Measurements from ENCODE around the gene RILPL1. TPM values are rescaled to one million over a fixed set of nuclear protein-coding genes. Genes with fewer than 3 reads are reported as not detected.
A peak's percentile ranks its signal among the peaks of the same experiment; 100 is the strongest.
"Not testable (repeated sequence)": the region's sequence is repeated elsewhere in the genome, so short reads cannot be mapped to it uniquely, and the experiment has no call there.

Gene RILPL1
- total RNA-seq, 1 donor from 2014 or later: 94.3 TPM

DNA sequence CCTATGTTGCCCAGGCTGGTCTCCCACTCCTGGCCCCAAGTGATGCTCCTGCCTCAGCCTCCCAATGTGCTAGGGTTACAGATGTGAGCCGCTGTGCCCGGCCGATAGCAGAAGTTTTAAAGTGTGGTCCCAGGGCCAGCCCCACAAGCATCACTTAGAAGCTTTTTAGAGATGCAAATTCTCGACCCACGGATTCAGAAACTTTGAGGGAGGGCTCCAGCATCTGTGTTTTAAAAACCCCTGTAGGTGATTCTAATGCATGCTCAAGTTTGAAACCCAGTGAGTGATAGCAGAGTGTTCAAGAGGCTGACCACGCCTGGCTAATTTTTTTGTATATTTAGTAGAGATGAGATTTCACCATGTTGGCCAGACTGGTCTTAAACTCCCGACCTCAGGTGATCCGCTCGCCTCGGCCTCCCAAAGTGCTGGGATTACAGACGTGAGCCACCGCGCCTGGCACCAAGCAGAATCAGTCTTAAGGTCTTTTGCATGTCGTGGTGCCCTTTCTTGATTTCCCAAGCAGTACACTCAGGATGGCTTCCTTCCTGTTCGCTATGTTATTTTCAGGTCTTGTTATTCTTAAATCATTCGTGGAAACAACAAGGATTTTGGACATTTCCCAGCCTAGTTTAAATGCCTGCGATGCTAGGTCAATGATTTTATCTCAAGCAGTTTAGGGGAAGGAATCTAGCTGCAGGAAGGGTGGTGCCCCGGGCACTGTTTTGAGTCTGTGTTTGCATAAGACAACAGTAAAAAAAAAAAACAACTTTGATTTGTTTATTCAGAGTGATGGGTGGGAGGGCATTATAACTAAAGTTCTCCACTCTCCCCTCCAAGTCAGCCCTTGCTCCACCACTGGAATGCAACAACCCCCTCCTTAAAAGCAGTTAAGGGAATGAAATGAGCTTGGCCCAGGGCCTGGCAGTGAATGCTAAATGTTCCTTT is 87.9 kb downstream of the RILPL1 start:
- intact Hi-C loops (cut with DNase I): no loop called here
- peak; percentile 40 for ATAC-seq
- no peak for DNase-seq (ENCODE audit: missing footprints)

DNA sequence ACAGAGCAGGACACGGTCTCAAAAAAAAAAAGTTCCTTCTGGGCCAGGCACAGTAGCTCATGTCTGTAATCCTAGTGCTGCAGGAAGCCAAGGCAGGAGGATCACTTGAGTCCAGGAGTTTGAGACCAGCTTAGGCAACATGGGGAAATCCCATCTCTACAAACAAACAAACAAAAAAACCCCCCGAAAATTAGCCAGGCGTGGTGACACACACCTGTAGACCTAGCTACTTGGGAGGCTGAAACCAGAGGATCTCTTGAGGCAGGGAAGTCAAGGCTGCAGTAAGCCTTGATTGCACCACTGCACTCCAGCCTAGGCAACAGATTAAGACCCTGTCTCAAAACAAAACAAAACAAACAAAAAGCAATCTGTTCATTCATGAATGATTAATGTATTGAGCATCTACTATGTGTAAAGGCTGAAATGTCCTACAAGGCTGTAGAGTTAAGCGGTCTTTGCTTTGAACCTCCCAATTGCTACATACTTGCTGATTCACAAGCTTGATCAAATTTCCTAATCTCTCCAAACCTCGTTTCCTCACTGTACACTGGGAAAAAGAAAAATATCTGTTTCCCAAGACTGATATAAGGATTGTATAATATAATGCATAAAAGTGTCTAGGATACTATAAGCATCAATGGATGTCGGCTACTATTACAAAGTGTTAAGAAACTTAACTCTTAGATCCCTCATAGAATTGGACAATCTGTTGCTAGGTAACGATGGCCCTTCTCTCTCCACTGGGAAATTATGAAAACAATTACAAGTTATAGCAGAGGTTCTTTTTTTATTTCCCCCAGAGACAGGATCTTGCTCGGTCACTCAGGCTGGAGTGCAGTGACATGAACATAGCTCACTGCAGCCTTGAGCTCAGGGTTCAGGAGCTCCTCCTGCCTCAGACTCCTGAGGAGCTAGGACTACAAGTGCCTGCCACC is 89.2 kb downstream of the RILPL1 start:
- ATAC-seq: no peak
- no peak for DNase-seq (ENCODE audit: missing footprints)
- intact Hi-C loops (cut with DNase I): no loop called here

- intact Hi-C loops (cut with DNase I): no loop called here
- ATAC-seq: no peak
- no peak for DNase-seq (ENCODE audit: missing footprints)
Observed at GRCh38 chr12:123442774-123443173, 90.7 kb downstream of the RILPL1 start.

- DNase-seq (ENCODE audit: missing footprints) (no peak), ATAC-seq (no peak)
- intact Hi-C loops (cut with DNase I): no loop called here
Observed at GRCh38 chr12:123441523-123442164, 91.9 kb downstream of the RILPL1 start.

DNA sequence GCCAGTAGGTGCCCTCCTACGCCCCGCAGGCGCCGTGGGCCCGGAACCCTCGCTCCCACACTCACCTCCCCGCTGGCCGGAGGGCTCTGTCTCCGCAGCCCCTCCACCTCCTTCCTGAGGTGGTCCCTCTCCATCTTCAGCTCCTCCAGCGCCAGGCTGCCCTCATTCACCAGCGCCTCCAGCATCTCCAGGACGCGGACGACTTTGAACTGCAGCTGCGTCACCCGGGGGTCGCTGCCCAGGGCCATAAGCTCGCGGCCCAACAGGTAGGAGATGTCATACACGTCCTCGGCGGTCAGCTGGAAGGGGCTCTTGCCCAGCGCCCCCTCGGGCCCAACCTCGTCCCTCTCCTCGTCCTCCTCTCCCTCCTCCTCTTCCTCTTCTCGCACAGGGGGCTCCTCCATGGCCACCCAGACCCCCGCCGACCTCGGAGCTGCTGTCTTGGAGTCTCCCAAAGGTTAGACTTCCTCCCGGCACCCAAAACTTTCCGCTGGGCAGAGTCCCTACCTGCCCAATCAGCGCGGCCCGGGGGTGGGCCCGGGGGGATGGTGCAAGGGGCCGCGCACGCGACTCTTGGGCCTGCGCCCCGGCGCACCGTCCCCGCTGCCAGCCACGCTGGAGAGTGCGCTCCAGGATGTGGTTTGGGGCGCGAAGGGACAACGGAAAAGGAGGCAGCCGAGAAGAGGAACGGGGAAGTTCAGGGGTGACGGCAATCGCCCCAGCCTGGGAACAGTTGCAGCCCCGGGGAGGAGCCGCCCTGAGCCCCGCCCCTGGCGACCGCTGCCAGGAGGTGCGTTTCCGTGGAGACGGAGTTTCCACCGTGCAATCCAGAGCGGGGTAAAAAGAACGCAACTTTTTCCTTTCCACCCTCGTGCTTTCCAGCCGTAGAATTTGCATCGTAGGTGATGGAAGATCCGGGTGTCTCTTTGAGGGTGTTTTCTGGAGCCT is 97.2 kb downstream of the RILPL1 start, which contains the start of gene RILPL2:
Gene RILPL2 (minus strand): TSS at position 668 of the 948 bp plus-strand sequence. CDS start 264 bp downstream, at position 404.
- intact Hi-C loops (cut with DNase I): no loop called here
- peak; percentile 96 for DNase-seq (ENCODE audit: missing footprints)
- peak; percentile 97 for ATAC-seq

DNA sequence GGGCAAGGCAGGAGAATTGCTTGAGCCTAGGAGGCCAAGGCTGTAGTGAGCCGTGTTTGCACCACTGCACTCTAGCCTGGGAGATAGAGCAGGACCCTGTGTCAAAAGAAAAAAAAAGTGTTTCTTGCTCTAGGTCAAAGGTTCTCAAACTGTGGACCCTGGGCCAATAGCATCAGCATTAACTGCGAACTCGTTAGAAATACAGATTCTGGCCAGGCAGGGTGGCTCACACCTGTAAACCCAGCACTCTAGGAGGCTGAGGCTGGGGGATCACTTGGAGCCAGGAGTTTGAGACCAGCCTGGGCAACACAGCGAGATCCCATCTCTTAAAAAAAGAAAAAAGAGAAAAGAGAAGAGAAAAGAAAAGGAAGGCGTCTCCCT is 97.9 kb downstream of the RILPL1 start:
- intact Hi-C loops (cut with DNase I): no loop called here
- DNase-seq (ENCODE audit: missing footprints) (no peak), ATAC-seq (no peak)

GRCh38 chr12:123433615-123434014 is 99.9 kb downstream of the RILPL1 start:
- intact Hi-C loops (cut with DNase I): no loop called here
- no peak for ATAC-seq
- DNase-seq (ENCODE audit: missing footprints): no peak

DNA sequence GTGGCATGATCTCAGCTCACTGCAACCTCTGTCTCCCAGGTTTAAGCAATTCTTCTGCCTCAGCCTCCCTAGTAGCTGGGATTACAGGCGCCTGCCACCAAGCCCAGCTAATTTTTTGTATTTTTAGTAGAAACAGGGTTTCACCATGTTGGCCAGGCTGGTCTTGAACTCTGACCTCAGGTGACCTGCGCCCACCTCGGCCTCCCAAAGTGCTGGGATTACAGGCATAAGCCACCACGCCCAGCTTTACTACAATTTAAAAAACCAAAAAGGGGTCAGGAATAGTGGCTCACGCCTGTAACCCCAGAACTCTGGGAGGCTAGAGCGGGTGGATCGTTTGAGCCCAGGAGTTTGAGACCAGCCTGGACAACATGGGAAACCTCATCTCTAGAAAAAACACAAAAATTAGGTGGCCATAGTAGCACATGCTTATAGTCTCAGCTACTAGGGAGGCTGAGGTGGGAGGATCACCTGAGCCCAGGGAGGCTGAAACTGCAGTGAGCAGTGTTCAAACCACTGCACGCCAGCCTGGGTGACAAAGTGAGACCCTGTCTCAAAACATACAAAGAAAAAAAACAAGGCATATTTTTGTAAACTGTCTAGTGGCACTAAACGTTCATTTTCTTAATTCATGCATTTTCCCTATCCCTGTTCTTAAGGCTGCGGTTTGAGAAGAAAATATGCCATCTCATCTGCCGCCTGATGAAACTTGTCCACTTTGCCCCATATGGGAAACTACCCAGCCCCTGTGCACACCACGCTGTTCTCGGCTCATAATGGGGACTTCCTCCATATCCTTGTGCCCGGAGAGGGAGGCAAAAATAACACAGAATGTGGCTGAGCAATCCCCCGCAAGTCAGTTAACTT is 101.3 kb downstream of the RILPL1 start:
- DNase-seq (ENCODE audit: missing footprints); intact Hi-C loops (cut with DNase I); ATAC-seq: not testable (repeated sequence)

DNA sequence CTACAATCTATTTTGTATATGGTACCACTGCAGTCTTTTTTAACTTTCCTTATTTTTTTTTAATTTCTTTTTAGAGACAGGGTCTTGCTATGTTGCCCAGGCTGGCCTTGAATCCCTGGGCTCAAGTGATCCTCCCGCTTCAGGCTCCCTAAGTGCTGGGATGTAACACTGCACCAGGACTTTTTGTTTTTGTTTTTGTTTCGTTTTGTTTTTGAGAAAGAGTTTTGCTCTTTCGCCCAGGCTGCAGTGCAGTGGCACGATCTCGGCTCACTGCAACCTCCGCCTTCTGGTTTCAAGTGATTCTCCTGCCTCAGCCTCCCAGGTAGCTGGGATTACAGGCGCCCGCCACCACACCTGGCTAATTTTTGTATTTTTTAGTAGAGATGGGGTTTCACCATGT is 104.4 kb downstream of the RILPL1 start:
- ATAC-seq; intact Hi-C loops (cut with DNase I); DNase-seq (ENCODE audit: missing footprints): not testable (repeated sequence)

DNA sequence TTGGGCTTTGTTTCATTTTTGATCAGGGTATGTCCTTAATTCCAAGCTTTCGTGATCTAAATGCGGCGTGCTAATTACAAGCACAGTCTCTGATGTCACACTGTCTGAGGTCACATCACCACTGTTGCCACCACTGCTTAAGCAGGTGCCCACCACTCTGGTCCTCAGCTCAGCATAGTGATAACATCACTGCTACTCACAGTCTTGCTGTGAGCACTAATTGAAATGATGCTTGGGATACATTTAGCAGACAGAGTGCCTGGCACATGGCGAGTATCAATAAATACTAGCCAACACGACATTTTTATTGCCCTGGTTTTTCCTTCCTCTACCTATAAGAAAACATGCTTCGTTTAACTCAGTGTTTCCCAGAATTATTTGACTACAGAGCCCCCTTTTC is 104.9 kb downstream of the RILPL1 start:
- intact Hi-C loops (cut with DNase I): no loop called here
- DNase-seq (ENCODE audit: missing footprints) (no peak), ATAC-seq (no peak)

DNA sequence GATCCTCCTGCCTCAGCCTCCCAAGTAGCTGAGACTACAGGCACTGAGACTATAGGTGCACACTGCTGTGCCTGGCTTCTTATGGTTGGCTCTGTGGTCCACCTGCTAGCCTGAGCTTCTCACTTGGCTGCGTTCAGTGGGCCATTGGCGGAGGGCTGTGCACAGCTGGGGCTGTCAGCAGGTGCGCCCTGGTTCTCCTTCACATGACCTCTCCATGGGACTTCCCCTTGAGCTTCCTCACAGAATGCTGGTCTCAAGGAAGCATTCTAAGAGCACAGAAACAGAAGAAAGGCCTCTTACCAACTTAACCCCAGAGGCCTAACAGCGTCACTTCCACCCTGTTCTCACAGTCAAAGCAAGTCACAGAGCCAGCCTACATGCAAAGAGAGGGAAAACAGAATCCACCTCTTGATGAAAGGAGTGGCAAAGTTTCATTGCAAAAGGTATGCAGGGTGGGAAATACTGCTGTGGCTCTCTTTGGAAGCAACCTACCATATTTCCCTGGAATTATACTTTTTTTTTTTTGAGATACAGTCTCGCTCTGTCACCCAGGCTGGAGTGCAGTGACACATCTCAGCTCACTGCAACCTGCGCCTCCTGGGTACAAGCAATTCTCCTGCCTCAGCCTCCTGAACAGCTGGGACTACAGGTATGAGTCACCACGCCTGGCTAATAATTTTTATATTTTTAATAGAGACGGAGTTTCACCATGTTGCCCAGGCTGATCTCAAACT is 106.3 kb downstream of the RILPL1 start:
- DNase-seq (ENCODE audit: missing footprints) (no peak), ATAC-seq (no peak)
- intact Hi-C loops (cut with DNase I): no loop called here

DNA sequence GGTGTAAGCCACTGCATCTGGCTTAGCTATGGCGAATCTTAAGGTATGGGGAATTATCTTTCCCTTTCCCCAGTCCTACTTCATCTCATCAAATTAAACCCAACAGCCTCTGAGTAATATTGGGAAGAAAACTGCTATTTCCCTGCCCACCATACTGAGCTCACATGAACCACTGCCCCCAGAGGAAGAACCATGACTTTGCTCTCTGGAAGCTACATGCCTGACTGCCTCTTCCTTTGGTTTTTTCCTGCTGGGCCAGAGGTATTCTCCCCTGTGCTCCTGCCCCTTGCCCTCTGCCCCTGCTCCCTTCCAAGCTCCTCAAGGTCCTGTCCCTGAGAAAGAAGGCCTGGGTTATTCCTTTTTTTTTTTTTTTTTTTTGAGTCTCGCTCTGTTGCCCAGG is 112.2 kb downstream of the RILPL1 start:
- intact Hi-C loops (cut with DNase I): no loop called here
- no peak for DNase-seq (ENCODE audit: missing footprints)
- ATAC-seq: no peak

Small RNAs within 50 kb of the gene (microRNA-seq; reads per million reads assigned to microRNA genes)
- not detected for gene MIR3908

Other genes with a start within 250 kb of the RILPL1 start
- 25.8 TPM for gene SBNO1, start 168.9 kb downstream of the RILPL1 start, total RNA-seq
- gene KMT5A, start 149.6 kb downstream of the RILPL1 start, total RNA-seq: 32.7 TPM
- gene RILPL2, start 97.0 kb downstream of the RILPL1 start, total RNA-seq: 2.0 TPM
- gene SNRNP35, start 75.6 kb downstream of the RILPL1 start, total RNA-seq: 23.0 TPM
- gene TMED2, start 50.8 kb upstream of the RILPL1 start, total RNA-seq: 163 TPM
- 4.9 TPM for gene DDX55, start 68.4 kb upstream of the RILPL1 start, total RNA-seq
- gene EIF2B1, start 100.0 kb upstream of the RILPL1 start, total RNA-seq: 33.1 TPM
- 13.3 TPM for gene GTF2H3, start 100.1 kb upstream of the RILPL1 start, total RNA-seq
- gene TCTN2, start 137.4 kb upstream of the RILPL1 start, total RNA-seq: 3.3 TPM
- gene ATP6V0A2, start 178.6 kb upstream of the RILPL1 start, total RNA-seq: 9.8 TPM
- 0.22 TPM for gene DNAH10, start 228.6 kb upstream of the RILPL1 start, total RNA-seq

Data from Right ventricle myocardium inferior (tissue), 1 donor.